ENCODE data around the gene ESRP2.

- TF ChIP-seq, protein P1, sequence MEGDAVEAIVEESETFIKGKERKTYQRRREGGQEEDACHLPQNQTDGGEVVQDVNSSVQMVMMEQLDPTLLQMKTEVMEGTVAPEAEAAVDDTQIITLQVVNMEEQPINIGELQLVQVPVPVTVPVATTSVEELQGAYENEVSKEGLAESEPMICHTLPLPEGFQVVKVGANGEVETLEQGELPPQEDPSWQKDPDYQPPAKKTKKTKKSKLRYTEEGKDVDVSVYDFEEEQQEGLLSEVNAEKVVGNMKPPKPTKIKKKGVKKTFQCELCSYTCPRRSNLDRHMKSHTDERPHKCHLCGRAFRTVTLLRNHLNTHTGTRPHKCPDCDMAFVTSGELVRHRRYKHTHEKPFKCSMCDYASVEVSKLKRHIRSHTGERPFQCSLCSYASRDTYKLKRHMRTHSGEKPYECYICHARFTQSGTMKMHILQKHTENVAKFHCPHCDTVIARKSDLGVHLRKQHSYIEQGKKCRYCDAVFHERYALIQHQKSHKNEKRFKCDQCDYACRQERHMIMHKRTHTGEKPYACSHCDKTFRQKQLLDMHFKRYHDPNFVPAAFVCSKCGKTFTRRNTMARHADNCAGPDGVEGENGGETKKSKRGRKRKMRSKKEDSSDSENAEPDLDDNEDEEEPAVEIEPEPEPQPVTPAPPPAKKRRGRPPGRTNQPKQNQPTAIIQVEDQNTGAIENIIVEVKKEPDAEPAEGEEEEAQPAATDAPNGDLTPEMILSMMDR (IDR thresholded peaks at IDR 0.05 in 8 of 11, conservative IDR thresholded peaks at IDR 0.05 in 3 of 11): no peak
- no peak for TF ChIP-seq POLR2A (IDR thresholded peaks at IDR 0.05)
Observed at GRCh38 chr16:68179855-68180254, 56.1 kb downstream of the ESRP2 start.

Data from spleen (tissue), 7 donors.